Prostate gland (tissue), 2 donors: Measurements from ENCODE around the gene SLA2. TPM values are rescaled to one million over a fixed set of nuclear protein-coding genes. Genes with fewer than 3 reads are reported as not detected.
"Not testable (repeated sequence)": the region's sequence is repeated elsewhere in the genome, so short reads cannot be mapped to it uniquely, and the experiment has no call there.

Experiments used
- DNase-seq: peaks from one replicate; pipeline ENCODE4 v3.0.0-alpha.2; 2019; ENCODE audit warnings: low spot score
- H3K27ac ChIP-seq, 2 donors: fragments of 200-600 bp; sonication (generic); 2 replicates each; pipeline ENCODE4 v1.5.1; 2017 to 2019
- H3K27me3 ChIP-seq: fragments of 200-600 bp; sonication (generic); replicated peaks from 2 replicates; pipeline ENCODE4 v1.5.1; 2019; ENCODE audit not compliant: insufficient read depth
- H3K36me3 ChIP-seq, 2 donors: fragments of 200-600 bp; sonication (generic); 1 replicate in 1 of 2; 2 replicates in 1 of 2; pipeline versions ENCODE4 v1.5.1 to v1.8.1; 2017 to 2019
- H3K4me1 ChIP-seq: fragments of 200-600 bp; sonication (generic); replicated peaks from 2 replicates; pipeline ENCODE4 v1.5.1; 2019
- H3K4me3 ChIP-seq, 2 donors: fragments of 200-600 bp; sonication (generic); 2 replicates each; pipeline ENCODE4 v1.5.1; 2017 to 2019
- H3K9me3 ChIP-seq: fragments of 200-600 bp; sonication (generic); 2 replicates; pipeline ENCODE4 v1.5.1; 2017
- CTCF ChIP-seq, 4 experiments: fragments of 200-600 bp in 2 of 4; fragments of 450-650 bp in 2 of 4; sonication (generic) in 2 of 4; IDR thresholded peaks; 1 replicate in 3 of 4; 2 replicates in 1 of 4; pipeline ENCODE4 v1.5.1; 2016 to 2019; ENCODE audit warnings: antibody characterized with exemption in 4 of 4, mild to moderate bottlenecking in 2 of 4, moderate library complexity in 2 of 4
- POLR2A ChIP-seq: fragments of 450-650 bp; IDR thresholded peaks from one replicate; pipeline ENCODE4 v1.6.1; 2016; ENCODE audit warnings: antibody characterized with exemption, mild to moderate bottlenecking
- POLR2AphosphoS5 ChIP-seq: sonication (generic); formaldehyde crosslinking; IDR thresholded peaks from one replicate; pipeline ENCODE4 v1.6.1; 2017; ENCODE audit warnings: antibody characterized with exemption
- WGBS: methylation state at CpG from one replicate; pipeline ENCODE4 v1.1.5; 2018; 5-methylcytosine and 5-hydroxymethylcytosine counted together
- intact Hi-C: fragments of 100-400 bp; cut with DNase I; formaldehyde crosslinking; loops from one replicate; pipeline ENCODE4 v1.14.2; 2022
- total RNA-seq, 2 donors: library from RNA; depleted of rRNA; stranded (reverse); fragments of >200 nt; gene quantifications; one replicate each; pipeline ENCODE4 v1.1.0, GENCODE V29; 2016

SLA2 gene
- total RNA-seq, 2 donors from 2014 or later: 0.28 to 0.73 TPM

DNA sequence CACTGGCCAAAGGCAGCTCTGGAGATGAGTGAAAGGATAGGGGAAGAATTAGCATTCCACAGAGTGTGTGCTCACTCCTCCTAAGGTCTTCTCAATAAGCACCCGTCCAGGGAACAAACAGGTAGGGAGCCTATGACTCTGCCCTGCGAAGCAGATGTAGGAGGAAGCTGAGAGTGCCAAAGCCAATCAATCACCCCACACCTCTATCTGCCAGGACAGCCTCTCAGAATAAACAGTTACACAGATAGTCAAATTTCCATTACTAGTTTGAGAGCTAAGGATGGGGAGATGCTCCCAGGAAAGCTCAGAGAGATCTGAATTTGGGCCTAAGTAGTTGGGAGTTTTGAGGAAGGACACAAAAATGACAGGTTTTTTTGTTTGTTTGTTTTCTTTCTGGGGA, 40.5 kb upstream of the SLA2 start:
- no peak for DNase-seq
- no peaks in the 10 kb centered on the region for H3K9me3 ChIP-seq
- H3K4me1 ChIP-seq: no peaks in the 10 kb centered on the region
- intact Hi-C loops: no loop called here
- H3K27me3 ChIP-seq: no peaks in the 10 kb centered on the region
- WGBS: 64% methylated on average over 2 of the region's 2 CpGs
- no peak overlapping the region for H3K27ac ChIP-seq
- no peaks in the 10 kb centered on the region for H3K36me3 ChIP-seq
- no peak overlapping the region for H3K4me3 ChIP-seq
- TF ChIP-seq POLR2A (no peak), CTCF (IDR thresholded peaks at IDR 0.05) (no peak)

DNA sequence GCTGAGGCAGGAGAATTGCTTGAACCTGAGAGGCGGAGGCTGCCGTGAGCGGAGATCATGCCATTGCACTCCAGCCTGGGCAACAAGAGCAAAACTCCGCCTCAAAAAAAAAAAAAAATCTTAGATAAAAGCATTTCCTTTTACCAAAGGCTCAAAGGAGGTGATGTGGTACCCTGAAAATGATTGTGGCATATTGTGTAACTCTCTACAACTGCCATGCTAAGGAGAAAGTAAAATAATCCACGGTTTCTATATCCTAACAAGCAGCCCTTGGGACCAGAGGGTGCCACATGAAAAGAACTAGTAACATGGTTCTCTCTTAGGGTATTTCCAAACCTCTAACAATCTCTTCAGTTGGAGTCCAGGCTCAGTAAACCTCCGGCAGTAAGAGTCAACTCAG, 38.8 kb upstream of the SLA2 start:
- H3K9me3 ChIP-seq: no peaks in the 10 kb centered on the region
- 96% methylated on average over 6 of the region's 6 CpGs for WGBS
- H3K27me3 ChIP-seq: no peaks in the 10 kb centered on the region
- TF ChIP-seq CTCF (IDR thresholded peaks at IDR 0.05): no peak
- TF ChIP-seq POLR2A: no peak
- no peak for TF ChIP-seq POLR2AphosphoS5
- H3K36me3 ChIP-seq: no peaks in the 10 kb centered on the region
- intact Hi-C loops: no loop called here
- DNase-seq: no peak
- no peak overlapping the region for H3K4me3 ChIP-seq
- no peak overlapping the region for H3K27ac ChIP-seq
- H3K4me1 ChIP-seq: no peaks in the 10 kb centered on the region

- TF ChIP-seq CTCF (IDR thresholded peaks at IDR 0.05): no peak
- no peak for TF ChIP-seq POLR2A
- no peak for TF ChIP-seq POLR2AphosphoS5
- Histone ChIP-seq H3K4me1 (no peaks in the 10 kb centered on the region), H3K27ac (no peak overlapping the region), H3K4me3 (no peak overlapping the region), H3K36me3 (peaks cover 0 to 5% of the 10 kb centered on the region in 2 donors), H3K9me3 (no peaks in the 10 kb centered on the region), H3K27me3 (no peaks in the 10 kb centered on the region)
- no peak for DNase-seq
- intact Hi-C loops: no loop called here
- WGBS: 85% methylated on average over 1 of the region's 1 CpG
These were observed 36.3 kb upstream of the SLA2 start for GRCh38 chr20:36682311-36682710.

GRCh38 chr20:36677422-36677771, 31.4 kb upstream of the SLA2 start:
- DNase-seq: no peak
- WGBS: 99% methylated on average over 8 of the region's 8 CpGs
- no peaks in the 10 kb centered on the region for H3K27me3 ChIP-seq
- H3K4me1 ChIP-seq: no peaks in the 10 kb centered on the region
- peaks cover 0 to 5% of the 10 kb centered on the region in 2 donors for H3K36me3 ChIP-seq
- intact Hi-C loops: no loop called here
- H3K9me3 ChIP-seq: no peaks in the 10 kb centered on the region
- H3K4me3 ChIP-seq: no peak overlapping the region
- H3K27ac ChIP-seq: no peak overlapping the region
- TF ChIP-seq POLR2A (no peak), POLR2AphosphoS5 (no peak), CTCF (IDR thresholded peaks at IDR 0.05) (no peak)

DNA sequence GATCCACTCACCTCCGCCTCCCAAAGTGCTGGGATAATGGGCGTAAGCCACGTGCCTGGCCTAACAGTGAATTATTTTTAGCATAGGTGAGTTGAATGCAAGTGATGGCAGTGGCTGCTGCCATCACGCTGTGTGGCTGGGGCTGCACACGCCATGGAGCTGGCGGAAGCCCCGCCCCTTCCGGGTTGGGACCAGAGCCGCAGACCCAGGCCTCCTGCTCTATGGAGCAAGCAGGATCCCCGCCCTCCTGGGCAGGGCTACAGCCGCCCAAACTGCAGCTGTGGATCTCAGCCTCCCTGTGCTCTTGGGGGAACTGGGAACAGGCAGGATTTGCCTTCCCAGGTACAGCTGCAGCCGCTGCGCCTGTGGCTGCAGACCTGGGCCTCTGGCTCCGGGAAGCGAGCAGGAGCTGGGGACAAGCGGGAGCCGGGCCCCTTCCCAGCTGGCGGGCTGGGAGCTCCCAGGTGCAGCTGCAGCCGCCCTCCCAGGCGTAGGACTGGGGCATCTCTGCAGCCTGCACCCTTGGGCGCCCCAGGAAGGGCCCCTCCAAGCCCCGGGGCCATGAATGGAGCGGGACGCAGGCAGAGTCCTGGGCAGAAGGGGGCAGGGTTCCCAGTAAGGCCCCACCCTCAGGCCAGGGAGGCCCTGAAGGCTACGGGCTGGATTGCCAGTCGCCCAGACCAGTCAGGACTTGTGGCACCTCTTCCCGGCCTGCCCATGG, 30.9 kb upstream of the SLA2 start:
- WGBS: 94% methylated on average over 21 of the region's 27 CpGs
- Histone ChIP-seq H3K27me3 (no peaks in the 10 kb centered on the region), H3K4me1 (no peaks in the 10 kb centered on the region), H3K36me3 (peaks cover 0 to 5% of the 10 kb centered on the region in 2 donors), H3K9me3 (no peaks in the 10 kb centered on the region), H3K4me3 (no peak overlapping the region), H3K27ac (no peak overlapping the region)
- intact Hi-C loops: no loop called here
- no peak for TF ChIP-seq POLR2A
- no peak for TF ChIP-seq POLR2AphosphoS5
- TF ChIP-seq CTCF (IDR thresholded peaks at IDR 0.05): no peak
- DNase-seq: no peak

DNA sequence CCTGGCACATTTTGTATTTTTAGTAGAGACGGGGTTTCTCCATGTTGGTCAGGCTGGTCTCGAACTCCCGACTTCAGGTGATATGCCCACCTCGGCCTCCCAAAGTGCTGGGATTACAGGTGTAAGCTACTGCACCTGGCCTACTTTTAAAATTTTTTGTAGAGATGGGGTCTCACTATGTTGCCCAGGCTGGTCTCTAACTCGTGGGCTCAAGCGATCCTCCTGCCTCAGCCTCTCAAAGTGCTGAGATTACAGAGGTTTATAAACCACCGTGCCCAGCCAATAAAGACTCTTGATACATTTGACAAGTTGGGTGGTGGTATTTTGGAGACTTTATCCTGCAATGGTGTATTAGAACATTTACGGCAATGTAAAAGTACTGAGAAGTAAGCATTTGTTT, 29.5 kb upstream of the SLA2 start:
- H3K9me3 ChIP-seq, H3K27ac ChIP-seq, H3K36me3 ChIP-seq, H3K4me1 ChIP-seq, DNase-seq, H3K4me3 ChIP-seq, intact Hi-C loops, H3K27me3 ChIP-seq: not testable (repeated sequence)
- 97% methylated on average over 8 of the region's 8 CpGs for WGBS
